Astrocyte of the cerebellum (primary cell): Measurements from ENCODE around the gene CALCOCO1.

Experiments used
- DNase-seq: peaks from one replicate; pipeline ENCODE4 v3.0.0-alpha.2; 2011; ENCODE audit warnings: low read depth
- H3K4me3 ChIP-seq: 2 replicates; pipeline ENCODE4 v1.5.1; 2011; ENCODE audit warnings: mild to moderate bottlenecking, low read depth, low read length, moderate library complexity
- in situ Hi-C: cut with HindIII; loops from 2 replicates; pipeline ENCODE4 v1.10.0; 2017; ENCODE audit warnings: low sequenced_read_pairs
- TF ChIP-seq, protein P1 (sequence below): IDR thresholded peaks from 2 replicates; pipeline ENCODE4 v1.5.1; 2012; ENCODE audit warnings: low read length, low read depth, moderate library complexity, mild to moderate bottlenecking; ENCODE audit errors: missing control alignments

The CALCOCO1 gene

DNA sequence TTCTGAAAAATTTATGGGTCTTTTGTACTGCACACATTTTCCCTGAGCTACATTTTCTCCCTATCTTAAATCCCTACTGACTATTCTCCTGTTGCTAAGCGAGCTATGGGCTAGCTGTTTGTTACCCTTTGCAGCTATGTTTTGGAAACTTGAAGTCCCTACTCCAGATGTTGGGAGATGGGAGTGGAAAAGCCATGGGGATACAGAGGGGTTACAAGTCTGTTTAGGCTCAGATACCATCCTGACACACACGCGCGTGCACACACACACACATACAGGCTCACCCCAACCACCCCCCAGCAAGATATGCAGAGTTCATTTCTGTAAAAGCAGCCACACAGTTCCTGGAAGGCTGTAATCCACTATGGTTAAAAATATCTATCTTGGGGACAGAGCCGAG, 67.2 kb downstream of the CALCOCO1 start:
- DNase-seq = no peak
- in situ Hi-C loops = loop anchor here (25.0 kb wide), 1 partner anchor 98 kb away; no protein-coding TSS in a partner anchor
- no peak overlapping the region for H3K4me3 ChIP-seq
- TF ChIP-seq, protein P1, sequence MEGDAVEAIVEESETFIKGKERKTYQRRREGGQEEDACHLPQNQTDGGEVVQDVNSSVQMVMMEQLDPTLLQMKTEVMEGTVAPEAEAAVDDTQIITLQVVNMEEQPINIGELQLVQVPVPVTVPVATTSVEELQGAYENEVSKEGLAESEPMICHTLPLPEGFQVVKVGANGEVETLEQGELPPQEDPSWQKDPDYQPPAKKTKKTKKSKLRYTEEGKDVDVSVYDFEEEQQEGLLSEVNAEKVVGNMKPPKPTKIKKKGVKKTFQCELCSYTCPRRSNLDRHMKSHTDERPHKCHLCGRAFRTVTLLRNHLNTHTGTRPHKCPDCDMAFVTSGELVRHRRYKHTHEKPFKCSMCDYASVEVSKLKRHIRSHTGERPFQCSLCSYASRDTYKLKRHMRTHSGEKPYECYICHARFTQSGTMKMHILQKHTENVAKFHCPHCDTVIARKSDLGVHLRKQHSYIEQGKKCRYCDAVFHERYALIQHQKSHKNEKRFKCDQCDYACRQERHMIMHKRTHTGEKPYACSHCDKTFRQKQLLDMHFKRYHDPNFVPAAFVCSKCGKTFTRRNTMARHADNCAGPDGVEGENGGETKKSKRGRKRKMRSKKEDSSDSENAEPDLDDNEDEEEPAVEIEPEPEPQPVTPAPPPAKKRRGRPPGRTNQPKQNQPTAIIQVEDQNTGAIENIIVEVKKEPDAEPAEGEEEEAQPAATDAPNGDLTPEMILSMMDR = no peak

DNA sequence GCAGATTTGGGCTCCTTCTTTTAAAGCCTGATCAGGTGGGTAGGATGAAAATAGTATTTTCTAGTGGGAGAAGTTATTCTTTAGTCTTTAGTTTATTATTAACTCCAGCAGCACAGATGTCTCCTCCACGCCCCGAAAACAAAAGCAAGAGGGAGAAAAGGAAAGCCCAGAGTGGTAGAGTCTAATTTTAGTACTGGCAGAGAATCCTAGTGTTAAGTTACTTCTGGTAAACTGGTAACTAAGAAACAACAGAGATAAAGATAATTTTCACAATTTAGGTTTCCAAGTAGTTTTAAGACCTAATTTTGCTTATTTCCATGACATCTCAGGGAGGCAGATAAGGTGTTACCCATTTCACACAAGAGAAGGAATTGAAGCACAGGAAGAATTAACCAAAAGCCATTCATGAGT, 67.7 kb downstream of the CALCOCO1 start:
- DNase-seq = no peak
- no peak overlapping the region for H3K4me3 ChIP-seq
- TF ChIP-seq, protein P1 = no peak
- in situ Hi-C loops = loop anchor here (25.0 kb wide), 1 partner anchor 97 kb away; no protein-coding TSS in a partner anchor

DNA sequence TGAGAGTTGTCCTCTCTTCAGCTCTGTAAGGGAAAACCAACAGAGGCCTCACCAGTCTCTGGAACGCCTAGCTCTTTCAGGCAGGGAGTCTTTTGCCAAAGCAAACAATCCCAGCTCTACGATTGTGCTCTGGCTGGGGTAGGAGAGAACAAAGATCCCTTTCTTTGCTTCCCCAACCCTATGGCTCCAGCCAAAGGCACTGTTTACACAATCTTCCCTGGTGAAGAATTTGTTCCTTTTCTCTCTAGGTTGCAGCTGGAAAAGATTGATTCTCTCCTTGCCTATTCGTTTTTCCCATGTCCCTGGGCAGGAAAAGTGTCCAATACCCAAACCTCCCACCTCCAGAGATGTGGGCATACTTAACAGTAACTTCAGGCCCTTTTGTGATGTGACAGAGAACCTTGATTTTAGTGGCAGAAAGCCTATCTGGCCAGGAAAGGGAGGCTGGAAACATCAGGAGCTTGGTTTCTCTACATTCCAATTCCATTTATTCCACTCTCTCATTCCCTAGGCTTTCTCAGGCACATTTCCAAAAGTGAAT, 68.2 kb downstream of the CALCOCO1 start:
- TF ChIP-seq, protein P1 = no peak
- no peak overlapping the region for H3K4me3 ChIP-seq
- in situ Hi-C loops = loop anchor here (25.0 kb wide), 1 partner anchor 97 kb away; no protein-coding TSS in a partner anchor
- peak; percentile 88 for DNase-seq
